ENCODE measurements around the gene WRNIP1. TPM values are rescaled to one million over a fixed set of nuclear protein-coding genes. Genes with fewer than 3 reads are reported as not detected.

Gene WRNIP1
- total RNA-seq, 1 experiment from 2014 or later: 78.8 TPM

- H3K9me2 ChIP-seq (ENCODE audit: insufficient read depth): no peaks in the 10 kb centered on the region
- TF ChIP-seq EZH2phosphoT487 (IDR thresholded peaks at IDR 0.05; ENCODE audit: borderline replicate concordance): no peak
- TF ChIP-seq SP1 (IDR thresholded peaks at IDR 0.05; ENCODE audit: low read depth): no peak
- no peak for TF ChIP-seq MAX (IDR thresholded peaks at IDR 0.05)
- TF ChIP-seq ATF3 (IDR thresholded peaks at IDR 0.05): no peak
- no peak for TF ChIP-seq POLR2A (IDR thresholded peaks at IDR 0.05; ENCODE audit: borderline replicate concordance, extremely low read depth, insufficient read depth, insufficient read length)
- no peak for TF ChIP-seq SRF (IDR thresholded peaks at IDR 0.05; ENCODE audit: low read depth)
- no peak for TF ChIP-seq REST (IDR thresholded peaks at IDR 0.05; ENCODE audit: low read depth)
- no peak for TF ChIP-seq FOSL1 (IDR thresholded peaks at IDR 0.05; ENCODE audit: low read depth)
- TF ChIP-seq EGR1 (IDR thresholded peaks at IDR 0.05; ENCODE audit: low read depth): no peak
- no peaks in the 10 kb centered on the region for H3K27me3 ChIP-seq (ENCODE audit: insufficient read depth, low read length)
- POLR2A ChIA-PET: no interaction called here
- no peak for ATAC-seq
- RAD21 ChIA-PET (ENCODE audit: low non-redundant PET in 1 of 2, low total read pairs in 2 of 2, uncharacterized antibody in 2 of 2, unreplicated experiment in 2 of 2): no interaction called here
- CTCF ChIA-PET: no interaction called here
- H3K4me1 ChIP-seq (ENCODE audit: control insufficient read depth in 1 of 2, insufficient read depth in 2 of 2, low read length in 2 of 2): peaks cover 0 to 9% of the 10 kb centered on the region in 2 experiments; a peak in 2 of 4 replicates
- no TSS peak for BruUV-seq (replicated peaks)
- no peaks in the 10 kb centered on the region for H3K9me3 ChIP-seq (ENCODE audit: control insufficient read depth in 1 of 2, insufficient read depth in 1 of 2, low read depth in 1 of 2, low read length in 2 of 2)
- H2AFZ ChIP-seq (ENCODE audit: low read depth, low read length, poor library complexity, severe bottlenecking): no peak overlapping the region
- no peaks in the 10 kb centered on the region for H3K36me3 ChIP-seq (ENCODE audit: control insufficient read depth in 1 of 2, insufficient read depth in 2 of 2, low read length in 2 of 2)
- no peak overlapping the region for H3K27ac ChIP-seq (ENCODE audit: low read depth, low read length)
- no peak overlapping the region for H3K4me2 ChIP-seq (ENCODE audit: low read length)
- H3K4me3 ChIP-seq (replicated peaks in 1 of 2; ENCODE audit: low read depth in 1 of 2, low read length in 2 of 2): no peak overlapping the region
- H4K20me1 ChIP-seq (ENCODE audit: insufficient read depth): no peaks in the 10 kb centered on the region
- H3K79me2 ChIP-seq (ENCODE audit: insufficient read depth, low read length): no peaks in the 10 kb centered on the region
- no peak for DNase-seq (ENCODE audit: low read depth, low spot score)
- H3K9ac ChIP-seq (ENCODE audit: low read length): no peak overlapping the region
- intact Hi-C loops (cut with micrococcal nuclease): no loop called here
Measured at GRCh38 chr6:2748183-2748582, 17.0 kb upstream of the WRNIP1 start.

Measured in HCT116 (cell line).